NCI-H2196 treated with DMSO at 0.1 percent for 48 hours (cell line): Measurements from ENCODE around the gene ATP6V1B1.

Source experiments
- DNase-seq: peaks from one replicate; lab custom pipeline; 2025; ENCODE audit not compliant: unreplicated experiment; lab: John Stamatoyannopoulos, UW

The ATP6V1B1 gene

GRCh38 chr2:70964596-70965386 is 29.1 kb downstream of the ATP6V1B1 start:
- DNase-seq, result no peak

GRCh38 chr2:70965506-70965905 is 29.8 kb downstream of the ATP6V1B1 start:
- no peak for DNase-seq

GRCh38 chr2:70966681-70967080 is 31.0 kb downstream of the ATP6V1B1 start:
- DNase-seq, result no peak

- no peak for DNase-seq
Measured at GRCh38 chr2:70967189-70967588, 31.5 kb downstream of the ATP6V1B1 start.

GRCh38 chr2:70974592-70974991 is 38.9 kb downstream of the ATP6V1B1 start:
- no peak for DNase-seq

- DNase-seq, result no peak
Measured at GRCh38 chr2:70975237-70975636, 39.5 kb downstream of the ATP6V1B1 start.

GRCh38 chr2:70977605-70978205 is 42.0 kb downstream of the ATP6V1B1 start:
- no peak for DNase-seq

- no peak for DNase-seq
Measured at GRCh38 chr2:70978341-70979179, 42.9 kb downstream of the ATP6V1B1 start, which contains the start of gene ANKRD53. ANKRD53 (plus strand) TSS chr2:70978630; CDS start chr2:70978646, 16 bp downstream.

- DNase-seq, result no peak
Measured at GRCh38 chr2:70979180-70979488, 43.4 kb downstream of the ATP6V1B1 start.

GRCh38 chr2:70979626-70980025 is 43.9 kb downstream of the ATP6V1B1 start:
- no peak for DNase-seq

GRCh38 chr2:70981421-70981820 is 45.7 kb downstream of the ATP6V1B1 start:
- no peak for DNase-seq

- no peak for DNase-seq
Measured at GRCh38 chr2:70981866-70982810, 46.4 kb downstream of the ATP6V1B1 start.

GRCh38 chr2:70982971-70983370 is 47.3 kb downstream of the ATP6V1B1 start:
- DNase-seq, result no peak

GRCh38 chr2:70983506-70984227 is 48.0 kb downstream of the ATP6V1B1 start:
- no peak for DNase-seq

GRCh38 chr2:70984228-70984575 is 48.5 kb downstream of the ATP6V1B1 start:
- DNase-seq, result no peak

- no peak for DNase-seq
Measured at GRCh38 chr2:70984576-70985282, 49.0 kb downstream of the ATP6V1B1 start.

- DNase-seq, result no peak
Measured at GRCh38 chr2:70985283-70985688, 49.6 kb downstream of the ATP6V1B1 start.

- no peak for DNase-seq
Measured at GRCh38 chr2:70985956-70986355, 50.3 kb downstream of the ATP6V1B1 start.

- no peak for DNase-seq
Measured at GRCh38 chr2:70986499-70987189, 50.9 kb downstream of the ATP6V1B1 start.
